GM12878 (cell line): ENCODE data around the gene SPTLC3. TPM values are rescaled to one million over a fixed set of nuclear protein-coding genes. Genes with fewer than 3 reads are reported as not detected.

ENCODE experiments used
- ATAC-seq: fragments of 200-7000 bp; cut with Tn5 transposase; 3 replicates; pipeline ENCODE4 v1.9.1; 2020; ENCODE audit warnings: mild to moderate bottlenecking, moderate library complexity
- BruUV-seq: library from RNA; stranded (reverse); fragments of 400-500 nt; replicated peaks from 2 replicates; lab custom pipeline; 2021; lab: Mats Ljungman, UMichigan
- CTCF ChIA-PET: fragments of 300-600 bp; sonication (Branson Sonifier 250); formaldehyde crosslinking; extraction: SDS; loops from one replicate; lab custom pipeline; 2021; ENCODE audit warnings: inconsistent platforms; lab: Yijun Ruan, JAX
- POLR2A ChIA-PET: fragments of 350-600 bp; formaldehyde crosslinking; extraction: SDS; loops from one replicate; lab custom pipeline; 2021; ENCODE audit warnings: inconsistent platforms; lab: Charles Lee
- RAD21 ChIA-PET: fragments of 300-600 bp; sonication (Branson Sonifier 250); formaldehyde crosslinking; loops from one replicate; lab custom pipeline; 2023; ENCODE audit warnings: antibody characterized with exemption; ENCODE audit not compliant: unreplicated experiment; lab: Charles Lee
- SMC1A ChIA-PET: fragments of 300-600 bp; sonication (Branson Sonifier 250); formaldehyde crosslinking; loops from one replicate; lab custom pipeline; 2023; ENCODE audit not compliant: unreplicated experiment, uncharacterized antibody; lab: Charles Lee
- DNase-seq: peaks from one replicate; pipeline ENCODE4 v3.0.0-alpha.2; 2011; ENCODE audit warnings: low read depth, low spot score
- FAIRE-seq: peaks from 3 replicates; lab custom pipeline; 2011; peaks lifted over from hg19 to GRCh38; lab: Jason Lieb, UNC
- H2AFZ ChIP-seq: 2 replicates; pipeline ENCODE4 v1.6.0; 2011; ENCODE audit warnings: low read depth, low read length, control low read depth; ENCODE audit not compliant: control insufficient read depth
- H3K27ac ChIP-seq: 2 replicates; pipeline ENCODE4 v1.5.1; 2011; ENCODE audit warnings: control low read depth; ENCODE audit not compliant: control insufficient read depth, insufficient read depth
- H3K27me3 ChIP-seq, 2 experiments: replicated peaks in 1 of 2; 2 replicates each; pipeline versions ENCODE4 v1.6.0 to v1.6.1; 2011; ENCODE audit warnings: low read length in 1 of 2; ENCODE audit not compliant: control insufficient read depth in 2 of 2, insufficient read depth in 2 of 2
- H3K36me3 ChIP-seq, 2 experiments: 2 replicates each; pipeline ENCODE4 v1.5.1; 2011; ENCODE audit warnings: low read length in 1 of 2; ENCODE audit not compliant: control insufficient read depth in 2 of 2, insufficient read depth in 2 of 2
- H3K4me1 ChIP-seq: 2 replicates; pipeline ENCODE4 v1.6.1; 2011; ENCODE audit warnings: mild to moderate bottlenecking, low read length, moderate library complexity, mixed read lengths; ENCODE audit not compliant: control insufficient read depth, insufficient read depth
- H3K4me2 ChIP-seq: 2 replicates; pipeline ENCODE4 v1.6.0; 2011; ENCODE audit warnings: control low read depth; ENCODE audit not compliant: control insufficient read depth, insufficient read depth
- H3K4me3 ChIP-seq: fragments of 200-600 bp; sonication (generic); 2 replicates; pipeline ENCODE4 v1.5.1; 2016
- H3K79me2 ChIP-seq: 2 replicates; pipeline ENCODE4 v1.6.0; 2011; ENCODE audit warnings: low read length; ENCODE audit not compliant: control insufficient read depth, insufficient read depth
- H3K9ac ChIP-seq: 2 replicates; pipeline ENCODE4 v1.8.0; 2011; ENCODE audit warnings: low read length, control low read depth, mixed read lengths; ENCODE audit not compliant: control insufficient read depth, insufficient read depth
- H3K9me3 ChIP-seq: replicated peaks from 3 replicates; pipeline ENCODE4 v1.5.1; 2011; ENCODE audit warnings: mild to moderate bottlenecking, low read length; ENCODE audit not compliant: control insufficient read depth, insufficient read depth
- H4K20me1 ChIP-seq: 2 replicates; pipeline ENCODE4 v1.6.0; 2011; ENCODE audit not compliant: control insufficient read depth, insufficient read depth
- BRCA1 ChIP-seq: IDR thresholded peaks from 2 replicates; pipeline ENCODE4 v1.6.1; 2011; ENCODE audit warnings: low read depth, low read length, improper control_type of control experiment
- CBX5 ChIP-seq: sonication (generic); IDR thresholded peaks from 2 replicates; pipeline ENCODE4 v1.6.1; 2016; ENCODE audit warnings: low read depth, moderate library complexity, mild to moderate bottlenecking, inconsistent platforms
- CREM ChIP-seq: IDR thresholded peaks from 2 replicates; pipeline ENCODE4 v1.6.1; 2014; ENCODE audit warnings: antibody characterized with exemption, low read depth
- EGR1 ChIP-seq, 2 experiments: IDR thresholded peaks; 1 replicate in 1 of 2; 2 replicates in 1 of 2; pipeline ENCODE4 v1.6.1; 2011 to 2012; ENCODE audit warnings: low read depth in 2 of 2, low read length in 2 of 2, borderline replicate concordance in 1 of 2, mild to moderate bottlenecking in 1 of 2, moderate library complexity in 1 of 2
- FOXK2 ChIP-seq: fragments of 450-650 bp; IDR thresholded peaks from 2 replicates; pipeline ENCODE4 v1.6.1; 2017; ENCODE audit warnings: mild to moderate bottlenecking, moderate library complexity
- HCFC1 ChIP-seq: fragments of 150-350 bp; IDR thresholded peaks from 2 replicates; pipeline ENCODE4 v1.6.1; 2014; ENCODE audit warnings: low read length
- IKZF1 ChIP-seq: fragments of 450-650 bp; conservative IDR thresholded peaks from 2 replicates; pipeline ENCODE4 v1.6.1; 2017; ENCODE audit warnings: antibody characterized with exemption, mild to moderate bottlenecking
- KAT2A ChIP-seq: conservative IDR thresholded peaks from 2 replicates; pipeline ENCODE4 v1.6.1; 2011; ENCODE audit warnings: low read depth, low read length; ENCODE audit not compliant: control insufficient read depth
- NFYB ChIP-seq: IDR thresholded peaks from 2 replicates; pipeline ENCODE4 v1.6.1; 2011; ENCODE audit warnings: low read depth, mild to moderate bottlenecking, low read length, improper control_type of control experiment, moderate library complexity; ENCODE audit not compliant: insufficient read depth
- NR2C1 ChIP-seq: fragments of 450-650 bp; IDR thresholded peaks from 2 replicates; pipeline ENCODE4 v1.6.1; 2017; ENCODE audit warnings: antibody characterized with exemption, mild to moderate bottlenecking, moderate library complexity
- RFX5 ChIP-seq: IDR thresholded peaks from 2 replicates; pipeline ENCODE4 v1.6.1; 2011; ENCODE audit warnings: low read depth, low read length, improper control_type of control experiment
- SIN3A ChIP-seq: IDR thresholded peaks from 2 replicates; pipeline ENCODE4 v1.6.1; 2012; ENCODE audit warnings: low read depth, low read length, improper control_type of control experiment
- SMAD5 ChIP-seq: IDR thresholded peaks from 2 replicates; pipeline ENCODE4 v1.6.1; 2016; ENCODE audit warnings: antibody characterized with exemption, low read depth
- SMARCA5 ChIP-seq: fragments of 450-650 bp; IDR thresholded peaks from 2 replicates; pipeline ENCODE4 v1.6.1; 2017; ENCODE audit warnings: mild to moderate bottlenecking
- SMC3 ChIP-seq: IDR thresholded peaks from 2 replicates; pipeline ENCODE4 v1.6.1; 2011; ENCODE audit warnings: low read length, improper control_type of control experiment, borderline replicate concordance
- SP1 ChIP-seq: IDR thresholded peaks from one replicate; pipeline ENCODE4 v1.6.1; 2011; ENCODE audit warnings: low read depth, low read length
- STAT1 ChIP-seq: fragments of 450-650 bp; conservative IDR thresholded peaks from 2 replicates; pipeline ENCODE4 v1.6.1; 2014; ENCODE audit warnings: antibody characterized with exemption, mild to moderate bottlenecking
- TBL1XR1 ChIP-seq: IDR thresholded peaks from 2 replicates; pipeline ENCODE4 v1.6.1; 2012; ENCODE audit warnings: low read depth, low read length, improper control_type of control experiment
- ZBTB4 ChIP-seq: fragments of 450-650 bp; formaldehyde crosslinking; IDR thresholded peaks from 2 replicates; pipeline ENCODE4 v1.4.0; 2022; ENCODE audit warnings: mild to moderate bottlenecking, moderate library complexity
- WGBS: methylation state at CpG from one replicate; pipeline ENCODE4 v1.1.6; 2016; ENCODE audit warnings: low lambda C conversion rate; ENCODE audit not compliant: insufficient replicate concordance, insufficient coverage; ENCODE audit errors: missing lambda C conversion rate; 5-methylcytosine and 5-hydroxymethylcytosine counted together
- in situ Hi-C: fragments of 300-500 bp; cut with MboI; formaldehyde crosslinking; loops from 9 replicates; pipeline ENCODE4 v1.14.3; 2018; ENCODE audit warnings: mixed read lengths
- intact Hi-C: fragments of 100-400 bp; cut with micrococcal nuclease; formaldehyde crosslinking; loops from one replicate; pipeline ENCODE4 v1.14.2; 2022; ENCODE audit not compliant: unreplicated experiment
- polyA plus RNA-seq, 11 experiments: library from polyadenylated mRNA; depleted of rRNA in 4 of 11; unstranded in 6 of 11; stranded (reverse) in 5 of 11; fragments of >200 nt; fragmentation: Nextera tagmentation in 4 of 11; fragmentation: Illumina TruSeq in 1 of 11; extraction: Ambion mirVana in 4 of 11; extraction: Trizol in 1 of 11; gene quantifications; 1 replicate in 1 of 11; 2 replicates in 10 of 11; pipeline versions ENCODE4 v1.2.1 to v1.2.3, GENCODE V29; 2011 to 2016; ENCODE audit warnings: inconsistent platforms in 2 of 11, missing spikeins in 2 of 11, low read depth in 1 of 11
- total RNA-seq, 4 experiments: library from RNA; depleted of rRNA in 3 of 4; stranded (reverse); fragments of >200 nt in 3 of 4; fragmentation: Illumina TruSeq in 1 of 4; extraction: Trizol in 1 of 4; gene quantifications; 2 replicates each; pipeline versions ENCODE4 v1.2.1 to v1.2.3, GENCODE V29; 2013 to 2021
- TF ChIP-seq, protein P1 (sequence below): IDR thresholded peaks from 2 replicates; pipeline ENCODE4 v1.6.1; 2011; ENCODE audit warnings: borderline replicate concordance, low read depth, mild to moderate bottlenecking, moderate library complexity, low read length; ENCODE audit not compliant: insufficient read depth, poor library complexity, severe bottlenecking

The SPTLC3 gene
- total and polyA plus RNA-seq, 10 of the 15 experiments (the other 5 are each of a cell fraction or from before 2014, with no cell fraction given): 0.04 to 0.29 (median 0.06) TPM; not detected in 7

DNA sequence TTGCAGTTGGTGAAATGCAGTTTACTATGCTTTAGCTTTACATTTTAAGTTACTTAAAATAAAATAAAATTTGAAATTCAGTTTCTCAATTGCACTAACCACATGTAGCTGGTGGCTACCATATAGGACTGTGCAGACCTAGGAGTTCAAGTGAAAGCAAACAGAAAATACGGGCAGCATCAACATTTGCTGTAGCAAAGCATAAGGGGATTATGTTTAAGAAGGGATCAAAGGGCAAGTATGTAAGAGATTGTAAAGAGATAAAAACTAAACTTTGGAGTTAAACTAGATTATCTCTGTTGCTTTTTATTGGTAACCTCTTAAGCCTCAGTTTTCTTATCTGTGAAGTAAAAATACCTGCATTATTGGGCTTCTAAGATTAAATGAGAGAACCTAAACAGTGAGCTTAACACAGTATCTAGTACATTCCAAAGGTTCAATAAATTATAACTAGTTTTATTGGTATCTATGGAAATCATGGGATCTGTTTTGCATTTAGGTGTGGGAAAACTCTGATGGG lies 81.2 kb downstream of the SPTLC3 start:
- no peak for FAIRE-seq
- H3K9ac ChIP-seq: no peak overlapping the region
- TF ChIP-seq HCFC1 (no peak), SMC3 (no peak), IKZF1 (no peak), CREM (no peak), NFYB (no peak), SIN3A (no peak), KAT2A (no peak), SMARCA5 (no peak), CBX5 (no peak), ZBTB4 (no peak), RFX5 (no peak), BRCA1 (no peak), STAT1 (no peak), SMAD5 (no peak), FOXK2 (no peak), EGR1 (IDR thresholded peaks at IDR 0.05; ENCODE audit: borderline replicate concordance in 1 of 2, low read depth in 2 of 2, low read length in 2 of 2) (no peak), NR2C1 (no peak), TBL1XR1 (no peak), SP1 (no peak)
- TF ChIP-seq, protein P1, sequence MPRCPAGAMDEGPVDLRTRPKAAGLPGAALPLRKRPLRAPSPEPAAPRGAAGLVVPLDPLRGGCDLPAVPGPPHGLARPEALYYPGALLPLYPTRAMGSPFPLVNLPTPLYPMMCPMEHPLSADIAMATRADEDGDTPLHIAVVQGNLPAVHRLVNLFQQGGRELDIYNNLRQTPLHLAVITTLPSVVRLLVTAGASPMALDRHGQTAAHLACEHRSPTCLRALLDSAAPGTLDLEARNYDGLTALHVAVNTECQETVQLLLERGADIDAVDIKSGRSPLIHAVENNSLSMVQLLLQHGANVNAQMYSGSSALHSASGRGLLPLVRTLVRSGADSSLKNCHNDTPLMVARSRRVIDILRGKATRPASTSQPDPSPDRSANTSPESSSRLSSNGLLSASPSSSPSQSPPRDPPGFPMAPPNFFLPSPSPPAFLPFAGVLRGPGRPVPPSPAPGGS: no peak
- POLR2A ChIA-PET: no interaction called here
- H3K4me3 ChIP-seq: no peak overlapping the region
- no peak overlapping the region for H2AFZ ChIP-seq
- H4K20me1 ChIP-seq: no peaks in the 10 kb centered on the region
- no peak for DNase-seq
- no peaks in the 10 kb centered on the region for H3K4me1 ChIP-seq
- no peaks in the 10 kb centered on the region; a peak in 1 of 4 replicates for H3K27me3 ChIP-seq
- no peak overlapping the region for H3K4me2 ChIP-seq
- WGBS: 60% methylated on average over 1 of the region's 1 CpG
- intact Hi-C loops (no loop called here), in situ Hi-C loops (no loop called here)
- no peak overlapping the region for H3K27ac ChIP-seq
- no peaks in the 10 kb centered on the region for H3K9me3 ChIP-seq
- H3K36me3 ChIP-seq: no peaks in the 10 kb centered on the region
- CTCF ChIA-PET: interaction anchor here (1.2 kb wide), 1 partner anchor 14 kb away, joined by 4 read pairs; no protein-coding TSS in a partner anchor
- SMC1A ChIA-PET: no interaction called here
- H3K79me2 ChIP-seq: no peaks in the 10 kb centered on the region
- RAD21 ChIA-PET: interaction anchor here (1.2 kb wide), 1 partner anchor 456 kb away, joined by 4 read pairs; no protein-coding TSS in a partner anchor
- no peak for ATAC-seq
- no TSS peak for BruUV-seq
